ENCODE measurements around the gene MBD1.
"Not testable (repeated sequence)": the region's sequence is repeated elsewhere in the genome, so short reads cannot be mapped to it uniquely, and the experiment has no call there.

Gene MBD1

GRCh38 chr18:50273203-50274043 is 7.9 kb downstream of the MBD1 start:
- DNase-seq, result no peak

DNA sequence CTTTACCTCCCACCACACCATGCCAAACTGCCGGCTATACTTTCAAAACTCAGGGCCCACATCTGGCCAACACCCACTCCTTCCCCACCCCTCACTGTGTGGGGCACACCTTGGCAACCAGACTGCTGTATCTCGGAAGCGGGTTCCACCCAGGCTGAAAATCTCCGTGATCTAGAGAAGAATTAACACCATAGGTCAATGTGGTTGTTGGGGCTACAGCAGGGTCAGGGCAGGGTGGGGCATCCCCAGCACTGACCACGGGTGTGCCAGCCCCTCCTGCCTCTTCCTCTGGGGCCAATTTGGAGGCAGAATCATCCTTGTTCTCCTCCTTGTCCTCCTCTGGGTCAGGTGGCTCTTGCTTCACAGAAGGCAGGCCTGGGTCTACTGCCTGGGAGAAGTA is 8.8 kb downstream of the MBD1 start:
- DNase-seq, result no peak

DNA sequence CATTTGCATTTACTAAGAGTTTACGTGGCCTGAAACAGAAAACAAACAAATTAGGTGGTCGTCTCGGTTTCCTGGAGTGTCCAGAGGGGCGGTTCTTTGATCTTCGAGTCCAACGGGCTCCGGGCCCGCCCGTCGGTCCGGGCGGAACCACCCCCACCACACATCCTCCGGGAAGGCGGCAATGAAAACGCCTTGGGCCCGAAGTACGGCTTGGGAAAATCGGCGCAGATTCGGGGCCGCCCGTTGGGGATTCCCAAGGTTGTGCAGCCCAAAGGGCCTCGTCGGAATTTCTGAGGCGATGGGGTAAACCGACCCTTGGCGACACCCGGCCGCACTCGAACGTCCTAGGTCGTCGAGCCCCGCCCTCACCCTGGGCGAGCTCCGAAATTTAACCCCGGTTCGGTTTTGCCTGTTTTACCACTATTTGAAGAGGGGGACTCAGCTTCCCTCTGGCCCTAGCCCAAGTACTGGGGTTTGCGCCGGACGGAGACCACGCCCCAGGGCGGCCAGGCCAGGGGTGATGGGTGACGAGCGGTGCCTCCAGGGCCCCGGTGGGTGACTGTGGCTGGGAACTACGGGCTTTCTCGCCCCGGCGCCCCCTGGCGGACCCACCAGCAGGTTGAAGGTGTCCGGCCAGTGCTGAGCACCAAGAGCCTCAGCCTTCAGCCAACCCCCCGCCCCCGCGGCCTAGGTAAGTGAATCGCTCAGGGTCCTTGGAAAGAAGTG is 13.1 kb downstream of the MBD1 start:
- DNase-seq, result peak; percentile 80

GRCh38 chr18:50266248-50266704 is 15.0 kb downstream of the MBD1 start, which contains the start of gene CFAP53:
Gene CFAP53 (minus strand): TSS chr18:50266495. CDS start chr18:50266404, 91 bp downstream.
- peak; percentile 87 for DNase-seq

GRCh38 chr18:50262977-50263376 is 18.3 kb downstream of the MBD1 start:
- no peak for DNase-seq

GRCh38 chr18:50250935-50251334 is 30.4 kb downstream of the MBD1 start:
- no peak for DNase-seq

DNA sequence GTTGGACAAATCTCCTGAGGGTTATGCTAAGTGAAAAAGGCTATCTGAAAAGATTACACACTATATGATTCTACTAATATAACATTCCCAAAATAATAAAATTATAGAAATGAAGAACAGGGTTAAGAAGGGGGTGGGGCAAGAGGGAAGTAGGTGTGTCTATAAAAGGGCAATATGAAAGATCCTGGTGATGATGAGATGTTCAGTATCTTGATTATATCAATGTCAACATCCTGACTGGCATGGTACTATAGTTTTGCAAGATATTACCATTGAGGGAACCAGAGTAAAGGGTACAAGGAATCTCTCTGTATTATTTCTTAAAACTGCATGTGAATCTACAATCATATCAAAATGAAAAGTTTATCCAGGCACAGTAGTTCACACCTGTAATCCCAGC is 31.7 kb downstream of the MBD1 start:
- DNase-seq, result no peak

DNA sequence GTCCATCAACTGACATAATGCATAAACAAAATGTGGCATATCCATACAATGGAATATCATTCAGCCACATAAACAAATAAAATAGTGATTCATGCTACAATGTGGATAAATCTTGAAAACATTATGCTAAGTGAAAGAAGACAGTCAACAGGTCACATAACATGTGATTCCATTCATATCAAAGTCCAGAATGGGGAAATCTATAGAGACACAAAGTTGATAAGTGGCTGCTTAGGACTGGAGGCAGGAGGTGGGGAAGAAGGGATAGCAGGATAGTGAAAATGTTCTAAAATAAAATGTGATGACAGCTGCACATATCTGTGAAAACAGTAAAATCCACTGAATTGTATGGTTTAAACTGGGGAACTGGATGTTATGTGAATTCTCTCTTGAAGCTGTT is 33.8 kb downstream of the MBD1 start:
- no peak for DNase-seq

DNA sequence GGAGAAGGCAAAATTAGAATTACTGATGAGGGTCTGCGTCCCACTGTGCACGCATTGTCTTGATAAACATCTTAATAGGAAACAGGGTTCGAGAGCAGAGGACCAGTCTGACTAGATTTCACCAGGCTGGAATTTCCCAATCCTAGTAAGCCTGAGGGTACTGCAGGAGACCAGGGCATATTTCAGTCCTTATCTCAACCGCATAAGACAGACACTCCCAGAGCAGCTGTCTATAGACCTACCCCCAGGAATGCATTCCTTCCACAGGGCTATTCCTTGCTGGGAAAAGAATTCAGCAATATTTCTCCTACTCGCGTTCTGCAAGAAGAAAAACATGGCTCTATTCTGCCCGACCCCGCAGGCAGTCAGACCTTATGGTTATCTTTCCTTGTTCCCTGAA is 39.6 kb downstream of the MBD1 start:
- DNase-seq, result not testable (repeated sequence)

DNA sequence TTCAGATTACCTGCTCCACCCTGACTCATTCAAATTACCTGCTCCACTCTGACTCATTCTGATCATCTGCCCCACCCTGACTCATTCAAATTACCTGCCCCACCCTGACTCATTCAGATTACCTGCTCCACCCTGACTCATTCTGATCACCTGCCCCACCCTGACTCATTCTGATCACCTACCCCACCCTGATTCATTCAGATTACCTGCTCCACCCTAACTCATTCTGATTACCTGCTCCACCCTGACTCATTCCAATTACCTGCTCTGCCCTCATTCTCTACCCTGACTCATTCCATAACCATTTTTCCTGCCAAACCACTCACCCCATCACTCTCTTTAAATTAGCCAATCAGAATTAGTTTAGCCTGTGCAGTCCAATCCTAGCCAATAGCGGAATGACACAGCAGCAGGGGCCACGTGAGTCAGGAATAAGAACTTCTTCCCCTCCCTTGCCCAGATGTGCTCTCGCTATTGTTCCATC is 41.2 kb downstream of the MBD1 start:
- peak; percentile 40 for DNase-seq

DNA sequence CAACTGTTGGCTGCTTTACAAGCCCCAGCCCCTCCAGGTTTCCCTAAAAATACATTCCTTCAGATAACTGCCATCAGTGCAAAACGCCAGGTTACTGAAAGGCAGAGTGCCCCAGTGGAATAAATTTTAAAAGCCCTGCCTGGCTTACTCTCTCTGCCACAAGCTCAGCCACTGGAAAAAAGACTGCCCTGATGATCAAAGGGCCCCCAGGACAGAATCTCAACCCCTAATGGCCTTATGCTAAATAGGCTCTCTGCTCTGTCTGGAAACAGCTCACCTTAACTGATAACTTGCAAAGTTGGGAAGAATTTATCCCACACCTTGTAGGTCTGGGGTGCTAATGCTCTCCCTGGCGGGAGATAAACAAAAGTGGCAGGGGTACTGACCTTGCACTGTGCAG is 48.9 kb downstream of the MBD1 start:
- DNase-seq, result no peak

DNA sequence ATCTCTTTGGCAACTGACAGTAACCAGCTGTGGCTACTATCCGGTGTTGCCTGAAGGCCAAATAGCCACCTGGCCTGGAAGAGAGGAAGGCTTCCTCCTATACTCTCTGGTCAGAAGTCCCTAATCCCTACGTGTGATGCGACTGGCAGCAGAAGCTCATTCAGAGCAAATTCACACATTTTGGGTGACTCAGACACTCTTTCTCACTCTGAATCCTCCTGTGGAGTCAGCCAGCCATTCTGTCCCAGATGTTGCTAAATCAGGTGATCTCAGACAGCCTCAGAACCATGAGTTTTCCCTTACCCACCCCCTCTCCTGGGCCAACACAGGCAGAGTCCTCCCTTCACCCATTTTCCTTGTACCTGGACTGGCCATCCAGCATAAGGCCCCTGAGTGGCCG is 49.7 kb downstream of the MBD1 start:
- peak; percentile 24 for DNase-seq

GRCh38 chr18:50220249-50220648 is 61.1 kb downstream of the MBD1 start:
- DNase-seq, result not testable (repeated sequence)
